ENCODE data around the gene UMAD1. TPM values are rescaled to one million over a fixed set of nuclear protein-coding genes. Genes with fewer than 3 reads are reported as not detected.

The UMAD1 gene
- total RNA-seq, 1 donor from 2014 or later = 16.4 TPM

DNA sequence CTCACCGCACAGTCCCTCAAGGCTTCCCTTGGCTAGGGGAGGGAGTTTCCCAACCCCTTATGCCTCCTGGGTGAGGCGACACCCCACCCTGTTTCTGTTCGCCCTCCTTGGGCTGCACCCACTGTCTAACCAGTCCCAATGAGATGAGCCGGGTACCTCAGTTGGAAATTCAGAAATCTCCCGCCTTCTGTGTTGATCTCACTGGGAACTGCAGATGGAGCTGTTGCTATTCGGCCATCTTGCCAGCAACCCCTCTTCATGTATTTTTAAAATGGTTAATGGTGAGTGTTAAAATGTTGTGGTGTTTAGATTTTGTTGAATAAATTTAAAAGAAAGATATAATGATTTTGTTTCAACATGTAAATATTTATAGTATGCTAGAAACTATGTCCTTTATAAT lies 22.0 kb downstream of the UMAD1 start:
- no peak for DNase-seq
- intact Hi-C loops (cut with micrococcal nuclease) = no loop called here
- no peaks in the 10 kb centered on the region for H3K4me1 ChIP-seq
- no peak overlapping the region for H3K27ac ChIP-seq (replicated peaks)
- H3K9me3 ChIP-seq (replicated peaks) = peaks cover 20% of the 10 kb centered on the region
- H3K4me3 ChIP-seq = no peak overlapping the region
- peak; percentile 49 for TF ChIP-seq CTCF (IDR thresholded peaks at IDR 0.05; ENCODE audit: borderline replicate concordance)
- no peaks in the 10 kb centered on the region for H3K36me3 ChIP-seq
- H3K27me3 ChIP-seq (ENCODE audit: low read depth) = no peaks in the 10 kb centered on the region

GRCh38 chr7:7664291-7664690 lies 23.7 kb downstream of the UMAD1 start:
- Histone ChIP-seq H3K27me3 (ENCODE audit: low read depth) (no peaks in the 10 kb centered on the region), H3K4me1 (no peaks in the 10 kb centered on the region), H3K27ac (replicated peaks) (no peak overlapping the region), H3K36me3 (no peaks in the 10 kb centered on the region), H3K9me3 (replicated peaks) (peaks cover 13% of the 10 kb centered on the region), H3K4me3 (no peak overlapping the region)
- TF ChIP-seq CTCF (IDR thresholded peaks at IDR 0.05; ENCODE audit: borderline replicate concordance) = no peak
- DNase-seq = no peak
- intact Hi-C loops (cut with micrococcal nuclease) = no loop called here

DNA sequence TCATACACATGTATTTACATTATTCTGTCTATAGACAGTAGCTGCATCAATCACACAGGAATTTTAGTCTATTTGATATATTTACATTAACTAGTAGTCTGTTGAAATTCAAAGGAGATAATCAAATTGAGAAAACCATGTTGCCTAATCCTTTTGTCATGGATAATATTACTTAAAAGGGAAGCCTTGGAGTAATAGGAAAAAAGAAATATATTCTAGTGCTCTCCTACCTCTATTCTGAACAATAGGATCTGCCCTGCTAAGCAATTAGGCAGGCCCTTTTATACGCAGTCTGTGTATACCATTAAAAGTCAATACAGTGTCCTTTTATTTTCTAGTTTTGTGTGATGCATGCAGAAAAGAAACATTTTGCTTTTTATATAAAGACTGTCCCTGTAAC lies 24.5 kb downstream of the UMAD1 start:
- intact Hi-C loops (cut with micrococcal nuclease) = no loop called here
- H3K27ac ChIP-seq (replicated peaks) = no peak overlapping the region

GRCh38 chr7:7667187-7667586 lies 26.6 kb downstream of the UMAD1 start:
- H3K9me3 ChIP-seq (replicated peaks) = no peaks in the 10 kb centered on the region
- H3K27me3 ChIP-seq (ENCODE audit: low read depth) = no peaks in the 10 kb centered on the region
- no peak overlapping the region for H3K27ac ChIP-seq (replicated peaks)
- H3K36me3 ChIP-seq = no peaks in the 10 kb centered on the region
- DNase-seq = no peak
- no peak for TF ChIP-seq CTCF (IDR thresholded peaks at IDR 0.05; ENCODE audit: borderline replicate concordance)
- peaks cover 8% of the 10 kb centered on the region for H3K4me1 ChIP-seq
- intact Hi-C loops (cut with micrococcal nuclease) = no loop called here
- no peak overlapping the region for H3K4me3 ChIP-seq

More for the DNA sequence above, 24.5 kb downstream of the UMAD1 start:
- no peak for TF ChIP-seq CTCF (IDR thresholded peaks at IDR 0.05; ENCODE audit: borderline replicate concordance)
- Histone ChIP-seq H3K27me3 (ENCODE audit: low read depth) (no peaks in the 10 kb centered on the region), H3K9me3 (replicated peaks) (peaks cover 5% of the 10 kb centered on the region), H3K4me3 (no peak overlapping the region), H3K36me3 (no peaks in the 10 kb centered on the region), H3K4me1 (no peaks in the 10 kb centered on the region)
- DNase-seq = no peak

- DNase-seq = no peak
- H3K27ac ChIP-seq (replicated peaks) = no peak overlapping the region
- TF ChIP-seq CTCF (IDR thresholded peaks at IDR 0.05; ENCODE audit: borderline replicate concordance) = no peak
- no peaks in the 10 kb centered on the region for H3K27me3 ChIP-seq (ENCODE audit: low read depth)
- no peaks in the 10 kb centered on the region for H3K36me3 ChIP-seq
- H3K9me3 ChIP-seq (replicated peaks) = no peaks in the 10 kb centered on the region
- intact Hi-C loops (cut with micrococcal nuclease) = no loop called here
- H3K4me3 ChIP-seq = no peak overlapping the region
- H3K4me1 ChIP-seq = peaks cover 19% of the 10 kb centered on the region
Observed at GRCh38 chr7:7668706-7669105, 28.2 kb downstream of the UMAD1 start.

DNA sequence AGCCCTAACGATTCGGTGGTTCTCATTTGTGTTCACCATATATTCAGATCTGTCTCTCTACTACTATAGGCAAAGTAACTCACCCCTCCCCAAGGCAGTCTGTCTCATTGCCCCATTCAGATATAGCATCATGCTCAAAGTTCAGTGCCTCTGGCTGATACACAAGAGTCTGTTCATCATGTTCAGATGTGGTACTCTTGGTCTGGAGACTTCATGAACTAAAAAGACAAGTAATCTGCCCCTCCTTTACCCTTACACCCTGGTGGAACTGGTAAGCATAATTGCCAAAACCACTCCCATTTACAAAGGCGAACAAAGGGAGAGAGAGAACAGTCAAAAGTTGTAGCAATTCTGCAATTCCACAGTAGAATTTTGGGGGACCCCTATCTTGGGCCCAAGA lies 29.9 kb downstream of the UMAD1 start:
- Histone ChIP-seq H3K36me3 (no peaks in the 10 kb centered on the region), H3K9me3 (replicated peaks) (no peaks in the 10 kb centered on the region), H3K27me3 (ENCODE audit: low read depth) (no peaks in the 10 kb centered on the region), H3K4me1 (peaks cover 23% of the 10 kb centered on the region), H3K27ac (replicated peaks) (no peak overlapping the region), H3K4me3 (no peak overlapping the region)
- no peak for DNase-seq
- TF ChIP-seq CTCF (IDR thresholded peaks at IDR 0.05; ENCODE audit: borderline replicate concordance) = no peak
- intact Hi-C loops (cut with micrococcal nuclease) = no loop called here
